Stimulated activated CD8-positive, alpha-beta memory T cell treated with anti-CD3 and anti-CD28 coated beads, Interleukin-4, amount 100 ng/mL, for 24 hours (primary cell): Measurements from ENCODE around the gene PRDM11.

Experiments
- DNase-seq: peaks from one replicate; pipeline ENCODE4 v3.0.0-alpha.2; 2020; ENCODE audit warnings: low read depth

PRDM11 gene

DNA sequence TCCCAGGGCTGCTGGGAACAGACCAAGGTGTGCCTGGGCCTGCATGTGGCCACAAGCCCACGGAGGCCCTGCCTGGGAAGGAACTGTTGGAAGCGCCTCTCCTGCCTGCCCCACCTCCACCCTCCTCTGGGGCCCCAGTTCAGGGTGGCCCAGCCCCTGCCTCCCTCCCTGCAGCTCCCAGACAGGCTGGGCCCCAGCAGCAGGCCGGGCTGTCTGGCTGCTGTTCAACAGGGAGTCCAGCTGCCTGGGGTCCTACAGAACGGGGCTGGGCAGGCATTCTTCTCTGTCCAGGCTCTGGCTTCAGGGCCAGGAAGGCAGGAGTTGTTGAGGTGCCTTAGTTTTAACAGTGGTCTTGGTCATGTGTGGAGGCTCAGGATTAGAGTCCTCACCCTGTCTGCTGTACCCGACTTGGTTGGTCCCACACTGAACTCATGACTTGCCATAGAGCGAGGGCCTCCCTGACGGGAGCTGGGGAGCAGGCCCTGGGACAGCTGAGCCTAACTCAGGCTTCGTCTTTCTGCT lies 11.8 kb downstream of the PRDM11 start:
- DNase-seq = no peak

GRCh38 chr11:45158891-45159605 lies 12.6 kb downstream of the PRDM11 start:
- DNase-seq = no peak

- no peak for DNase-seq
Measured at GRCh38 chr11:45159781-45160365, 13.4 kb downstream of the PRDM11 start.

GRCh38 chr11:45161252-45162063 lies 15.0 kb downstream of the PRDM11 start:
- no peak for DNase-seq

- no peak for DNase-seq
Measured at GRCh38 chr11:45162064-45162375, 15.6 kb downstream of the PRDM11 start.

GRCh38 chr11:45162916-45163879 lies 16.8 kb downstream of the PRDM11 start:
- DNase-seq = no peak

DNA sequence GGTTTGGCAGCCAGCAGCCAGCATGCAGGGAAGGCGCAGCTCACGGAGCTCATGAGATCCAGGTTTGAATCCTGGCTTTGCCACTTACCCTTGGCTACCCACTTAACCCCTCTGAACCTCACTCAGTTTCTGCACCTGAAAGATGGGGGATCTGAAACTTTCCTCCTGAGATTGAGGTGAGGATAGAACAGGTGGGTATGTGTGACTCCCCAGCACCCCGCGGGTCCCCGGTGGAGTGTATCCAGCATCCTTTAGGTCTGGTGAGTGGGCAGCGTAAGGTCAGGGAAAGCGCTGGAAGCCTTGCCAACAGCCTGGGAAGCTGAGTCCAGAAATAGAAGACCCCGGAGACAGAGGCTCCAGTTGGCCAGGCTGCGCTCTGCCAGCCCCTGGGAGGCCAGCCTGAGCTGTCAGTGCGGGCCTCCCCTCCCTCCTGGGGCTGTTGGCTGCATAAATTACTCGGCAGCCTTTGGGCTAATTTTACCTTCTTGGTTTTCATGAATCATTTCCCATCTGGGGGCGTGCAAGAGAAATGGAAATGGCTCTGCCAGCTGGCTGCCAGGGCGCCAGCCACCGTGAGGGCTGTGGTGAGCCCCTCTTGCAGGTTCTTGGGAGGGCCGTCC lies 17.6 kb downstream of the PRDM11 start:
- no peak for DNase-seq

- DNase-seq = no peak
Measured at GRCh38 chr11:45165386-45165785, 18.9 kb downstream of the PRDM11 start.

DNA sequence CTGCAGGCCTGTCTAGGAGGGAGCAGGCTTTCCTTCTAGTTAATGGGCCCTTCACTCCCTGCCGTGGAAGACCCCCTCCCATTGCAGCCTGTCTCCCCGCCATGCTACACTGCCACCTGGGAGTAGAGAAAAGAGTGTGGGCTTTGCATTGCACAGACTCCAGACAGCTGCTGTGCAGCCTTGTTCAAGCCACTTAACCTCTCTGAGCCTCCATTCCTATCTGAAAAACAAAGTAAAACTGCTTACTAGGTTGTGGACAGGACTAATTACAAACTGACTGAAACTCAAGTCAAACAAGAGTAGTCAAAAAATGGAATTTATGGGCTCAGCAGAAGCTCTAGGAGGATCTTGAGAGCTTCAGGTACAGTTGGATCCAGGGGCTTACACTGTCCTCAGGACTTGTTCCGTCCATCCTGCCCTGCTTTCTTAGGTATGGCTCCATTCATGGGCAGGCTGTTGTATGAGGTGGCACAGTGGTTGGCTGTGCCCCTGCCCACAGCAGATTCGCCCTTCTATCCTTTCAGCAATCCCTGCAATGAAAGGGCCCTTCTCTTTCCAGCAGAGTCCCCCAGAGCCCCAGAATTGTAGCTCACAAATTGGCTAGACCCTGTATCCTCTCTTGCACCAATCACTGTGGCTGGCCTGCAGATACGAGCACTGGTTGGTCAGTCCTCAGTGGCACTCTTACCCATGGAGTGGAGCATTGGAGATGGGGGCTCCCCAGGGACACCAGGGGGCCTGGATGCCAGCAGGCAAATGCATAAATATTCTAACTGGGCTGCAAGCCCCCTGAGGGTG lies 19.6 kb downstream of the PRDM11 start:
- no peak for DNase-seq

GRCh38 chr11:45166604-45166897 lies 20.1 kb downstream of the PRDM11 start:
- DNase-seq = no peak

- no peak for DNase-seq
Measured at GRCh38 chr11:45167283-45167682, 20.8 kb downstream of the PRDM11 start.

DNA sequence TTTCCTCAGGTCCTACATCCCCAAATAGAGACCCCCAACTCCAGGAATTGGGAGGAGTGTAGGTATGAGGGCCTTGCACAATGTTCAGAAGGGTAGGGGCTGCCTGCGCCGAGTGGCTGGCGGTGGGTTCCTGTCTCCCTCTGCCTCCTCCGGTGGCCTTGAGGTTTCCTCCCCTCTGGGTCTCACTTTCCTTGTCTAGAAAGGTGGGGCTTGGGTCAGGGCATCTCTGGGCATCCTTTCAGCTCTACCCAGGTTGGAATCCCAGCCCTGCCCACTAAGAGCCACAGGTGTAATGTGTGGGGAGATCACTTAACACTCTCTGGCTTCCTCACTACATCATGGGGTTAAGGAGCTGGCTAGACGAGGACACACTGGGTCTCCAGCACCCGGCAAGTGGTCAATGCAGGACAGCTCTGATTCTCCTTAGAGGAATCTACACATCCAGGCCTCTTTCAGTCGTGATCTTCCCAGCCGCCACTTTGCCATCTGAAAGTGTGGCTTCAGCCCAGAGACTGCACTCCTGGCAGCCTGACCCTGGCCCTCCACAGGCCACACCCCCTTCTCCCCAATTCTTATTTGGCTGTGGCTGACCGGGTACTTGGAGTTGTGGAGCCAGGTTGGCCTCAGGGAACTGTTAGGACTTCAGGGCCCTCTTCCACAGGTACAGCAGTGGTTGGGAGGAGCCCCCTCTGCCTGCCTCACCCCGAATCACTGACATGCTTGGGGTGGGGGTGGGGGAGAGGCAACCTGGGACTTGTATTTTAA lies 22.1 kb downstream of the PRDM11 start:
- no peak for DNase-seq

DNA sequence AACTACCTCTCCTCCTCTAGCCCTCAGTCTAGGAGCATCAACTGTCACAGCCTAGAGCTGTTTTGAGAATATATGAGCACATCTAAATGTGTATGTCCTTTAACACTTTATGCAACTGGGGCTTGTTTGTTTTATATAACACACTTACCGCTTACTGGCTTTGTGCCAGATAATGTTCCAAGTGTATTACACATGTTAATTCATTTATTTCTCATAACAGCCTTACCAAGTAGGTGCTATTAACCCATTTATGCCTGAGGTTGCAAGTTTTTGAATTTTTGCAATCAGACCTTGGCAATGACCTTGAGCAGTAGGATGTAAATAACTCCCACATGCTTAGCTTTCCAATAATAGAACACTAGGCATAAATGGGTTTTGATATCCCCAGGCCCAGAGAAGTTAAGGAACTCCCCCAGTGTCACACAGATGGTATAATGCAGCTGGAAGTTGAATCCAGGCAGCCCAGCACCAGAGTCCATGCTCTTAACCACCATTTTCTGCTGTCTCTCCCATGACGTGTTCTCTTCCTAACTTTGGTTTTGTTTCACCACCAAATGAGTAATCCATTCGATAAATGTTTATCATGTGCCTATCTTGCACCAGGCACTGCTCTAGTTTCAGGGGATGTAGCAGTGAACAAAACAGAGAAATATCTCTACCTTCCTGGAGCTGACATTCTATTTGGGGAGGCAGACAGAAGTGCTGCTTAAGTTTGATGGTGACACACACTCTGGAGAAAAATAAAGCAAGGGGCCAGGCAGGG lies 23.1 kb downstream of the PRDM11 start:
- no peak for DNase-seq

DNA sequence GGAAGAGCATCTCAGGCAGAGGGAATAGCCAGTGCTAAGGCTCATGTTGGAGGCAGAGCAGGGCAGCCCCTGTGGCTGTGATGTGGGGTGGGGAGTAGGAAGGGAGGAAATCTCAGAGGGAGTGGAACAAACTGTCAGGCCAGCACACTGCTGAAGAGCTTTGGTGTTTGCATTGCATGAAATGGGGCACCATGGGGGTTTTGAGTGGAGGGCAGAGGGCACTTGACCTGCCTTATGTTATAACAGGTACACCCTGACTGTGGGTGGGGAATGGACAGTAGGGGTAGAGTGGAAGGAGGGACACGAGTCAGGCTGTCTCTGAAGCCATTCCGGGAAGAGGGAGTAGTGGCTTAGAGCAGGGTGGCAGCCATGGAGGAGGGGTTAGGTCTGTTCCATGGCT lies 24.0 kb downstream of the PRDM11 start:
- no peak for DNase-seq

GRCh38 chr11:45171550-45171949 lies 25.1 kb downstream of the PRDM11 start:
- DNase-seq = no peak

DNA sequence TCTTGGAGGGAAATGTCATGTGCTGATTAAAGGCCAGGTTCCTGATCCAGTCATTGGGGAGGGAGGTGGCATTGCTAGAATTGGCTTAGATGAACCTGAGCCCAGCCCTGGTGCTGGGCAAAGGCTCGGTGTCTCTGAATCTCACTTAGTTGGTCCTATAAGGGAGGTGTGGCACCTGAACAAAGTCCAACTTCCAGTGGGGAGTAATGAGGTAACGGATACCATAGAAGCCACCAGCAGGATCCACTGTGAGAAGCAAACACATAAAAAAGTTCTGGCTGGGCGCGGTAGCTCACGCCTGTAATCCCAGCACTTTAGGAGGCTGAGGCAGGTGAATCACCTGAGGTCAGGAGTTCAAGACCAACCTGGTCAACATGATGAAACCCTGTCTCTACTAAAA lies 26.6 kb downstream of the PRDM11 start:
- no peak for DNase-seq

- no peak for DNase-seq
Measured at GRCh38 chr11:45174168-45174835, 27.9 kb downstream of the PRDM11 start.

DNA sequence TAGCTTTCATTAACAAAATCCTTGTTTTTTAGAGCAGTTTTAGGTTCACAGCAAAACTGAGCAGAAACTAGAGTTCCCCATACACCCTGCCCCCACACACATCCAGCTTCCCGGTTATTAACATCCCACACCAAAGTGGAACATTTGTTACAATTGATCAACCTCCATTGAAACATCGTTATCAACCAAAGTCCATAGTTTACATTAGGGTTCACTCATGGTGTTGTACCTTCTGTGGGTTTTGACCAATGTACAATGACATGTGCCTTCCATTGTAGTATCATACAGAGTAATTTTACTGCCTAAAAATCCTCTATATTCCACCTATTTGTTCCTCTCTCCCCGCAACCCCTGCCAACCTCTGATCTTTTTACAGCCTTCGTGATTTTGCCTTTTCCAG lies 28.5 kb downstream of the PRDM11 start:
- DNase-seq = no peak

GRCh38 chr11:45176996-45177395 lies 30.6 kb downstream of the PRDM11 start:
- DNase-seq = no peak
